Tibial nerve (tissue), 4 donors: ENCODE measurements around the gene STX8.

Source experiments
- CTCF ChIP-seq, 5 experiments: fragments of 200-600 bp in 3 of 5; fragments of 450-650 bp in 2 of 5; sonication (generic) in 3 of 5; IDR thresholded peaks; one replicate each; pipeline ENCODE4 v1.5.1; 2016 to 2019; ENCODE audit warnings: antibody characterized with exemption in 5 of 5, mild to moderate bottlenecking in 3 of 5, moderate library complexity in 2 of 5
- EP300 ChIP-seq, 2 donors: sonication (generic); formaldehyde crosslinking; IDR thresholded peaks; one replicate each; pipeline ENCODE4 v1.6.1; 2017; ENCODE audit warnings: antibody characterized with exemption in 2 of 2, mild to moderate bottlenecking in 1 of 2

GRCh38 chr17:9294661-9295210 lies 280.9 kb downstream of the STX8 start:
- TF ChIP-seq CTCF (IDR thresholded peaks at IDR 0.05) (no peak), EP300 (IDR thresholded peaks at IDR 0.05) (no peak)
